Esophagus squamous epithelium (tissue), 5 donors: ENCODE results near the gene ESR1. TPM values are rescaled to one million over a fixed set of nuclear protein-coding genes. Genes with fewer than 3 reads are reported as not detected.

ENCODE experiments used
- DNase-seq: peaks from one replicate; lab custom pipeline; 2025; lab: John Stamatoyannopoulos, UW
- H3K27ac ChIP-seq, 4 donors: fragments of 200-600 bp; sonication (generic); one replicate each; pipeline ENCODE4 v1.5.1; 2016 to 2019; ENCODE audit warnings: mild to moderate bottlenecking in 1 of 4
- H3K27me3 ChIP-seq, 4 donors: fragments of 200-600 bp; sonication (generic); 1 replicate in 3 of 4; 2 replicates in 1 of 4; pipeline versions ENCODE4 v1.5.1 to v1.6.0; 2017 to 2021; ENCODE audit warnings: antibody characterized with exemption in 1 of 4
- H3K36me3 ChIP-seq, 3 donors: fragments of 200-600 bp; sonication (generic); one replicate each; pipeline ENCODE4 v1.5.1; 2016 to 2019
- H3K4me1 ChIP-seq, 3 donors: fragments of 200-600 bp; sonication (generic); one replicate each; pipeline ENCODE4 v1.5.1; 2017 to 2019
- H3K4me3 ChIP-seq, 4 donors: fragments of 200-600 bp; sonication (generic); 1 replicate in 3 of 4; 2 replicates in 1 of 4; pipeline ENCODE4 v1.5.1; 2016 to 2019; ENCODE audit warnings: mild to moderate bottlenecking in 2 of 4, moderate library complexity in 1 of 4
- H3K9me3 ChIP-seq, 3 donors: fragments of 200-600 bp; sonication (generic); one replicate each; pipeline ENCODE4 v1.5.1; 2016 to 2019
- CTCF ChIP-seq, 6 experiments: fragments of 450-650 bp in 4 of 6; fragments of 200-600 bp in 2 of 6; sonication (generic) in 2 of 6; IDR thresholded peaks; one replicate each; pipeline ENCODE4 v1.5.1; 2016 to 2019; ENCODE audit warnings: antibody characterized with exemption in 6 of 6, mild to moderate bottlenecking in 4 of 6, moderate library complexity in 4 of 6
- POLR2A ChIP-seq, 4 donors: fragments of 450-650 bp; IDR thresholded peaks; one replicate each; pipeline ENCODE4 v1.6.1; 2017; ENCODE audit warnings: antibody characterized with exemption in 4 of 4, mild to moderate bottlenecking in 4 of 4, moderate library complexity in 3 of 4
- WGBS, 2 donors: methylation state at CpG; one replicate each; pipeline ENCODE4 v1.1.5; 2018; 5-methylcytosine and 5-hydroxymethylcytosine counted together
- intact Hi-C: fragments of 100-400 bp; cut with DNase I; formaldehyde crosslinking; loops from one replicate; pipeline ENCODE4 v1.15.0; 2022
- total RNA-seq, 4 donors: library from RNA; depleted of rRNA; stranded (reverse); fragments of >200 nt; gene quantifications; one replicate each; pipeline ENCODE4 v1.1.0, GENCODE V29; 2016
- donor health status: DM: yes; HTN: yes; CAD: no.

ESR1 gene
- total RNA-seq, 4 donors from 2014 or later = 0.40 to 1.1 (median 0.95) TPM; not detected in 1

DNA sequence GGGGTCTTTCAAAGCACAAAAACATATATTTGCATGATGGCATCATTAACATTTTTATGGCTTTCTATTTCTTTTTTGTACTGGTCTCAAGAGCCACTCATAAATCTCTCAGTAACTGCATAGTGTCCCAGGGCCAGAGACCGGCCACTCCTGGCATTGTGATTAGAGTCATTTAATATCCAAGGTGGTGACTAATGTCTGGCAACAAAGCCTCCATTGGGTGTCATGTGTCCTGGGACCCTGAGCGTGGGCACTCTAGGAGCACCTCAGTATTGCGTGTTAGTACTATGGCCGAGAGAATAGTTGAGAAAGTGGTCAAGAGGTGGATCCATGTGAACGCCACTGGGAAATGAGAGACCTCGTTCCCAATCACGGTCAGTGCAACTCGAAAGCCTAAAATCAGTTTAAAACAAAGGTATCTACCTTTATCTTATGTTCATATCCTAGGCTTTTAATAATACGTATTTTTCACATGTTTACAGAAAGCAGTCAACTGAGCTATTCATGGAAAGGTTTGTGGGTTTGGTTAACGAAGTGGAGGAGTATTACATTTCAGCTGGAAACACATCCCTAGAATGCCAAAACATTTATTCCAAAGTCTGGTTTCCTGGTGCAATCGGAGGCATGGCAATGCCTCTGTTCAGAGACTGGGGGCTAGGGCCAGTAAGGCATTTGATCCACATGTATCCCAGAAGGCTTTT, 2.7 kb upstream of the ESR1 start:
- no peak overlapping the region for H3K27ac ChIP-seq
- H3K4me1 ChIP-seq = peaks cover 11 to 38% (median 11%) of the 10 kb centered on the region in 3 donors
- no peak overlapping the region for H3K4me3 ChIP-seq
- no peaks in the 10 kb centered on the region for H3K9me3 ChIP-seq
- no peak for TF ChIP-seq POLR2A (IDR thresholded peaks at IDR 0.05)
- WGBS, 2 donors = 77 to 81% methylated on average over 11 of the region's 11 CpGs
- intact Hi-C loops = no loop called here
- DNase-seq = no peak
- H3K27me3 ChIP-seq = peaks cover 0 to 62% (median 1%) of the 10 kb centered on the region in 4 donors
- no peaks in the 10 kb centered on the region for H3K36me3 ChIP-seq

- Histone ChIP-seq H3K4me3 (peak overlapping the region in 1 of 4 donors; percentile 22), H3K9me3 (no peaks in the 10 kb centered on the region), H3K27me3 (peaks cover 0 to 68% (median 1%) of the 10 kb centered on the region in 4 donors), H3K4me1 (peaks cover 11 to 38% (median 11%) of the 10 kb centered on the region in 3 donors), H3K27ac (no peak overlapping the region), H3K36me3 (no peaks in the 10 kb centered on the region)
- no peak for TF ChIP-seq POLR2A (IDR thresholded peaks at IDR 0.05)
- intact Hi-C loops = no loop called here
- 15 to 36% methylated on average over 11 of the region's 11 CpGs for WGBS, 2 donors
- no peak for DNase-seq
Observed at GRCh38 chr6:151805286-151805840, 2.1 kb upstream of the ESR1 start.

GRCh38 chr6:151806757-151807512, 547 bp upstream of the ESR1 start:
- Histone ChIP-seq H3K36me3 (no peaks in the 10 kb centered on the region), H3K27me3 (peaks cover 0 to 84% (median 1%) of the 10 kb centered on the region in 4 donors), H3K4me1 (peaks cover 11 to 38% (median 11%) of the 10 kb centered on the region in 3 donors), H3K9me3 (no peaks in the 10 kb centered on the region), H3K4me3 (peak overlapping the region; percentile 34 to 63 (median 42)), H3K27ac (no peak overlapping the region)
- WGBS, 2 donors = 14 to 18% methylated on average over 19 to 20 of the region's 20 CpGs
- TF ChIP-seq CTCF (IDR thresholded peaks at IDR 0.05) (no peak), POLR2A (IDR thresholded peaks at IDR 0.05) (no peak)
- DNase-seq = no peak
- intact Hi-C loops = no loop called here

GRCh38 chr6:151808371-151809241, 1.1 kb downstream of the ESR1 start:
- WGBS, 2 donors = 18 to 38% methylated on average over 23 to 39 of the region's 60 CpGs
- peaks cover 0 to 82% (median 1%) of the 10 kb centered on the region in 4 donors for H3K27me3 ChIP-seq
- H3K36me3 ChIP-seq = no peaks in the 10 kb centered on the region
- DNase-seq = no peak
- no peaks in the 10 kb centered on the region for H3K9me3 ChIP-seq
- TF ChIP-seq CTCF (IDR thresholded peaks at IDR 0.05) (no peak), POLR2A (IDR thresholded peaks at IDR 0.05) (no peak)
- intact Hi-C loops = no loop called here
- H3K4me3 ChIP-seq = peak overlapping the region; percentile 34 to 63 (median 42)
- H3K4me1 ChIP-seq = peaks cover 11 to 38% (median 11%) of the 10 kb centered on the region in 3 donors
- H3K27ac ChIP-seq = peak overlapping the region in 1 of 4 donors; percentile 3

DNA sequence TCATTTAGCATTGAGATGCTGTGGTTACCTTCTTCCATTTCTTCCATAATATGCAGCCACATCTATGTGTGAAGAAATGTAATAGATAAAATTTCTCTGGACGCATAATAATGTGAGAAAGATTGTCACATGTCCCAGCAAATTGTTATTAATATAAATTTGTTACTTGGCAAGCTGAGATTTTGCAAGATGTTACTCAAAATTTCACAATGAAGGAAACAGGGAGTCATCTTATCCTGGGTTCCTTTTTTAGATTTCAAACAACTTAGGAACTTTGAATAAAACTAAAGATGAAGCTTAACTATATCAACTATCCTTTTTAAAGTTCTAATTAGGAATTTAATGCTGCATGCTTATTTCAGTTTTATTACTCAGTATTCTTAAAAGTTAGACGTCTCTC, 3.6 kb downstream of the ESR1 start:
- TF ChIP-seq CTCF (IDR thresholded peaks at IDR 0.05) (no peak), POLR2A (IDR thresholded peaks at IDR 0.05) (no peak)
- Histone ChIP-seq H3K27me3 (peaks cover 0 to 67% (median 1%) of the 10 kb centered on the region in 4 donors), H3K27ac (no peak overlapping the region), H3K36me3 (no peaks in the 10 kb centered on the region), H3K9me3 (no peaks in the 10 kb centered on the region), H3K4me1 (peaks cover 11 to 27% (median 11%) of the 10 kb centered on the region in 3 donors), H3K4me3 (no peak overlapping the region)
- DNase-seq = no peak
- intact Hi-C loops = no loop called here
- WGBS, 2 donors = 53 to 68% methylated on average over 2 of the region's 2 CpGs
